HFFc6 (cell line): ENCODE measurements around the gene NRXN2. TPM values are rescaled to one million over a fixed set of nuclear protein-coding genes. Genes with fewer than 3 reads are reported as not detected.

ENCODE experiments used
- DNase-seq: peaks from one replicate; pipeline ENCODE4 v3.0.0-alpha.2; 2018
- H3K27ac Mint-ChIP-seq: 2 replicates; pipeline ENCODE4 v1.8.0; 2020; ENCODE audit warnings: mild to moderate bottlenecking, mixed read lengths
- H3K27me3 Mint-ChIP-seq: 2 replicates; pipeline ENCODE4 v1.8.0; 2021; ENCODE audit warnings: mild to moderate bottlenecking, moderate library complexity, mixed read lengths; ENCODE audit not compliant: insufficient read depth
- H3K36me3 Mint-ChIP-seq: 2 replicates; pipeline ENCODE4 v1.8.0; 2021; ENCODE audit warnings: low read depth, mixed read lengths
- H3K4me1 Mint-ChIP-seq: 2 replicates; pipeline ENCODE4 v1.8.0; 2020; ENCODE audit warnings: low read depth, mixed read lengths
- H3K4me3 Mint-ChIP-seq: 2 replicates; pipeline ENCODE4 v1.8.0; 2020; ENCODE audit warnings: mild to moderate bottlenecking, moderate library complexity, mixed read lengths
- H3K9me3 Mint-ChIP-seq: 2 replicates; pipeline ENCODE4 v1.8.0; 2020; ENCODE audit warnings: mild to moderate bottlenecking, mixed read lengths
- CTCF ChIP-seq: fragments of 200-600 bp; sonication (generic); IDR thresholded peaks from 2 replicates; pipeline ENCODE4 v1.5.0; 2021; ENCODE audit warnings: antibody characterized with exemption, mild to moderate bottlenecking
- total RNA-seq, 6 experiments: library from RNA; stranded (reverse); fragmentation: NEBNext Ultra II Directional; extraction: Animal tissue kit (Norgen Biotek cat#: 25700); gene quantifications; 2 replicates in 1 of 6; 3 replicates in 5 of 6; pipeline ENCODE4 v1.2.3, GENCODE V29; 2021

NRXN2 gene
- total RNA-seq, 6 experiments from 2014 or later: 0.14 to 0.51 (median 0.31) TPM; not detected in 1

GRCh38 chr11:64713016-64713707 is 9.8 kb downstream of the NRXN2 start:
- TF ChIP-seq CTCF: no peak
- Mint-ChIP-seq H3K27ac (no peak overlapping the region), H3K4me1 (peaks cover 10% of the 10 kb centered on the region), H3K4me3 (no peak overlapping the region), H3K27me3 (peaks cover 60% of the 10 kb centered on the region), H3K36me3 (no peaks in the 10 kb centered on the region), H3K9me3 (no peaks in the 10 kb centered on the region)
- no peak for DNase-seq

- H3K27me3 Mint-ChIP-seq: peaks cover 54% of the 10 kb centered on the region
- no peaks in the 10 kb centered on the region for H3K36me3 Mint-ChIP-seq
- no peaks in the 10 kb centered on the region for H3K9me3 Mint-ChIP-seq
- no peak for TF ChIP-seq CTCF
- H3K4me3 Mint-ChIP-seq: no peak overlapping the region
- peaks cover 10% of the 10 kb centered on the region for H3K4me1 Mint-ChIP-seq
- no peak for DNase-seq
- H3K27ac Mint-ChIP-seq: no peak overlapping the region
Observed at GRCh38 chr11:64712430-64713015, 10.5 kb downstream of the NRXN2 start.

GRCh38 chr11:64711956-64712362 is 11.0 kb downstream of the NRXN2 start:
- no peak for TF ChIP-seq CTCF
- H3K36me3 Mint-ChIP-seq: no peaks in the 10 kb centered on the region
- H3K4me1 Mint-ChIP-seq: peaks cover 10% of the 10 kb centered on the region
- peaks cover 50% of the 10 kb centered on the region for H3K27me3 Mint-ChIP-seq
- no peak for DNase-seq
- H3K9me3 Mint-ChIP-seq: no peaks in the 10 kb centered on the region
- H3K4me3 Mint-ChIP-seq: no peak overlapping the region
- no peak overlapping the region for H3K27ac Mint-ChIP-seq

- H3K9me3 Mint-ChIP-seq: no peaks in the 10 kb centered on the region
- no peak for TF ChIP-seq CTCF
- no peaks in the 10 kb centered on the region for H3K36me3 Mint-ChIP-seq
- peaks cover 45% of the 10 kb centered on the region for H3K27me3 Mint-ChIP-seq
- peaks cover 10% of the 10 kb centered on the region for H3K4me1 Mint-ChIP-seq
- no peak for DNase-seq
- no peak overlapping the region for H3K27ac Mint-ChIP-seq
- H3K4me3 Mint-ChIP-seq: no peak overlapping the region
Observed at GRCh38 chr11:64711138-64711955, 11.7 kb downstream of the NRXN2 start.

- no peak for DNase-seq
Observed at GRCh38 chr11:64710418-64711137, 12.4 kb downstream of the NRXN2 start.

More at GRCh38 chr11:64710418-64711137, 12.4 kb downstream of the NRXN2 start:
- Mint-ChIP-seq H3K9me3 (no peaks in the 10 kb centered on the region), H3K27ac (no peak overlapping the region), H3K27me3 (peaks cover 42% of the 10 kb centered on the region), H3K4me3 (no peak overlapping the region), H3K36me3 (no peaks in the 10 kb centered on the region), H3K4me1 (peaks cover 10% of the 10 kb centered on the region)
- TF ChIP-seq CTCF: no peak
